ENCODE measurements around the gene EPN2. TPM values are rescaled to one million over a fixed set of nuclear protein-coding genes. Genes with fewer than 3 reads are reported as not detected.

EPN2 gene
- total and polyA plus RNA-seq, 4 donors = 5.6 to 23.8 (median 12.2) TPM

DNA sequence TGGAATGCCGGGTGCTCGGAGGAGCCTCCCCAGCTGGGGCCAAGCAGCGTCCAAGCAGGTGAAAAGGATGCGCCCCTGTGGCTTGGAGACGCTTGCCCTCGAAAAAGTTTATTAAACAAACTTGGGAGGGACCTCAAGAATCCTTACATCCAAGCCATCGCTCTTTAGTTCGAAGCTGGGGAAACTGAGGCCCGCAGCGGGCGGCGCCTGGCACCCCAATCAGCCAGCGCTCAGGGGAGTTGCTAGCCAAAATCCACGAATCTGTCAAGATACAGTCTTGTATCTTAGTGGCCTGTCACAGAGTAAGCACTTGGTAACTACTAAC is 125.9 kb downstream of the EPN2 start:
- Histone ChIP-seq H3K4me3 (ENCODE audit: low read depth in 1 of 3, low read length in 3 of 3) (peak overlapping the region in 2 of 3 donors; percentile 54 to 71), H3K9ac (ENCODE audit: low read depth in 1 of 2, low read length in 2 of 2) (peak overlapping the region; percentile 14 to 66), H3K9me3 (ENCODE audit: control insufficient read depth in 4 of 4, low read length in 3 of 4) (no peaks in the 10 kb centered on the region), H3K36me3 (ENCODE audit: control insufficient read depth in 4 of 4, insufficient read depth in 3 of 4, low read depth in 1 of 4, low read length in 3 of 4) (no peaks in the 10 kb centered on the region), H3K27ac (ENCODE audit: low read depth in 1 of 2, low read length in 2 of 2) (peak overlapping the region; percentile 90 to 96), H3K4me1 (ENCODE audit: control insufficient read depth in 4 of 4, insufficient read depth in 4 of 4, low read length in 3 of 4) (peaks cover 2 to 31% (median 16%) of the 10 kb centered on the region in 4 donors), H3K27me3 (ENCODE audit: control insufficient read depth in 4 of 4, insufficient read depth in 4 of 4, low read length in 3 of 4) (no peaks in the 10 kb centered on the region)
- 26% methylated on average over 14 of the region's 14 CpGs for WGBS
- no peak for TF ChIP-seq FOXA1 (IDR thresholded peaks at IDR 0.05)
- TF ChIP-seq RXRA (IDR thresholded peaks at IDR 0.05) = no peak
- TF ChIP-seq, protein P1, sequence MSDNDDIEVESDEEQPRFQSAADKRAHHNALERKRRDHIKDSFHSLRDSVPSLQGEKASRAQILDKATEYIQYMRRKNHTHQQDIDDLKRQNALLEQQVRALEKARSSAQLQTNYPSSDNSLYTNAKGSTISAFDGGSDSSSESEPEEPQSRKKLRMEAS (IDR thresholded peaks at IDR 0.05) = no peak
- TF ChIP-seq FOXA2 (IDR thresholded peaks at IDR 0.05) = no peak
- TF ChIP-seq EGR1 (IDR thresholded peaks at IDR 0.05; ENCODE audit: low read depth in 2 of 2) = no peak
- no peak for TF ChIP-seq YY1 (IDR thresholded peaks at IDR 0.05)
- TF ChIP-seq SP1 (IDR thresholded peaks at IDR 0.05) = no peak
- TF ChIP-seq, protein P2, sequence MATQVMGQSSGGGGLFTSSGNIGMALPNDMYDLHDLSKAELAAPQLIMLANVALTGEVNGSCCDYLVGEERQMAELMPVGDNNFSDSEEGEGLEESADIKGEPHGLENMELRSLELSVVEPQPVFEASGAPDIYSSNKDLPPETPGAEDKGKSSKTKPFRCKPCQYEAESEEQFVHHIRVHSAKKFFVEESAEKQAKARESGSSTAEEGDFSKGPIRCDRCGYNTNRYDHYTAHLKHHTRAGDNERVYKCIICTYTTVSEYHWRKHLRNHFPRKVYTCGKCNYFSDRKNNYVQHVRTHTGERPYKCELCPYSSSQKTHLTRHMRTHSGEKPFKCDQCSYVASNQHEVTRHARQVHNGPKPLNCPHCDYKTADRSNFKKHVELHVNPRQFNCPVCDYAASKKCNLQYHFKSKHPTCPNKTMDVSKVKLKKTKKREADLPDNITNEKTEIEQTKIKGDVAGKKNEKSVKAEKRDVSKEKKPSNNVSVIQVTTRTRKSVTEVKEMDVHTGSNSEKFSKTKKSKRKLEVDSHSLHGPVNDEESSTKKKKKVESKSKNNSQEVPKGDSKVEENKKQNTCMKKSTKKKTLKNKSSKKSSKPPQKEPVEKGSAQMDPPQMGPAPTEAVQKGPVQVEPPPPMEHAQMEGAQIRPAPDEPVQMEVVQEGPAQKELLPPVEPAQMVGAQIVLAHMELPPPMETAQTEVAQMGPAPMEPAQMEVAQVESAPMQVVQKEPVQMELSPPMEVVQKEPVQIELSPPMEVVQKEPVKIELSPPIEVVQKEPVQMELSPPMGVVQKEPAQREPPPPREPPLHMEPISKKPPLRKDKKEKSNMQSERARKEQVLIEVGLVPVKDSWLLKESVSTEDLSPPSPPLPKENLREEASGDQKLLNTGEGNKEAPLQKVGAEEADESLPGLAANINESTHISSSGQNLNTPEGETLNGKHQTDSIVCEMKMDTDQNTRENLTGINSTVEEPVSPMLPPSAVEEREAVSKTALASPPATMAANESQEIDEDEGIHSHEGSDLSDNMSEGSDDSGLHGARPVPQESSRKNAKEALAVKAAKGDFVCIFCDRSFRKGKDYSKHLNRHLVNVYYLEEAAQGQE (IDR thresholded peaks at IDR 0.05) = no peak
- no peak for TF ChIP-seq TAF1 (conservative IDR thresholded peaks at IDR 0.05)
- no peak for TF ChIP-seq NR2F2 (IDR thresholded peaks at IDR 0.05)
- TF ChIP-seq, protein P3, sequence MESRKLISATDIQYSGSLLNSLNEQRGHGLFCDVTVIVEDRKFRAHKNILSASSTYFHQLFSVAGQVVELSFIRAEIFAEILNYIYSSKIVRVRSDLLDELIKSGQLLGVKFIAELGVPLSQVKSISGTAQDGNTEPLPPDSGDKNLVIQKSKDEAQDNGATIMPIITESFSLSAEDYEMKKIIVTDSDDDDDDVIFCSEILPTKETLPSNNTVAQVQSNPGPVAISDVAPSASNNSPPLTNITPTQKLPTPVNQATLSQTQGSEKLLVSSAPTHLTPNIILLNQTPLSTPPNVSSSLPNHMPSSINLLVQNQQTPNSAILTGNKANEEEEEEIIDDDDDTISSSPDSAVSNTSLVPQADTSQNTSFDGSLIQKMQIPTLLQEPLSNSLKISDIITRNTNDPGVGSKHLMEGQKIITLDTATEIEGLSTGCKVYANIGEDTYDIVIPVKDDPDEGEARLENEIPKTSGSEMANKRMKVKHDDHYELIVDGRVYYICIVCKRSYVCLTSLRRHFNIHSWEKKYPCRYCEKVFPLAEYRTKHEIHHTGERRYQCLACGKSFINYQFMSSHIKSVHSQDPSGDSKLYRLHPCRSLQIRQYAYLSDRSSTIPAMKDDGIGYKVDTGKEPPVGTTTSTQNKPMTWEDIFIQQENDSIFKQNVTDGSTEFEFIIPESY (IDR thresholded peaks at IDR 0.05) = no peak
- TF ChIP-seq RAD21 (IDR thresholded peaks at IDR 0.05) = no peak
- TF ChIP-seq HNF4G (IDR thresholded peaks at IDR 0.05) = no peak
- TF ChIP-seq, protein P4, sequence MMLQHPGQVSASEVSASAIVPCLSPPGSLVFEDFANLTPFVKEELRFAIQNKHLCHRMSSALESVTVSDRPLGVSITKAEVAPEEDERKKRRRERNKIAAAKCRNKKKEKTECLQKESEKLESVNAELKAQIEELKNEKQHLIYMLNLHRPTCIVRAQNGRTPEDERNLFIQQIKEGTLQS (IDR thresholded peaks at IDR 0.05) = no peak
- TF ChIP-seq HNF4A (conservative IDR thresholded peaks at IDR 0.05) = no peak
- no peak for TF ChIP-seq GABPA (IDR thresholded peaks at IDR 0.05 in 1 of 2, conservative IDR thresholded peaks at IDR 0.05 in 1 of 2)
- TF ChIP-seq JUND (IDR thresholded peaks at IDR 0.05) = no peak
- TF ChIP-seq, protein P5, sequence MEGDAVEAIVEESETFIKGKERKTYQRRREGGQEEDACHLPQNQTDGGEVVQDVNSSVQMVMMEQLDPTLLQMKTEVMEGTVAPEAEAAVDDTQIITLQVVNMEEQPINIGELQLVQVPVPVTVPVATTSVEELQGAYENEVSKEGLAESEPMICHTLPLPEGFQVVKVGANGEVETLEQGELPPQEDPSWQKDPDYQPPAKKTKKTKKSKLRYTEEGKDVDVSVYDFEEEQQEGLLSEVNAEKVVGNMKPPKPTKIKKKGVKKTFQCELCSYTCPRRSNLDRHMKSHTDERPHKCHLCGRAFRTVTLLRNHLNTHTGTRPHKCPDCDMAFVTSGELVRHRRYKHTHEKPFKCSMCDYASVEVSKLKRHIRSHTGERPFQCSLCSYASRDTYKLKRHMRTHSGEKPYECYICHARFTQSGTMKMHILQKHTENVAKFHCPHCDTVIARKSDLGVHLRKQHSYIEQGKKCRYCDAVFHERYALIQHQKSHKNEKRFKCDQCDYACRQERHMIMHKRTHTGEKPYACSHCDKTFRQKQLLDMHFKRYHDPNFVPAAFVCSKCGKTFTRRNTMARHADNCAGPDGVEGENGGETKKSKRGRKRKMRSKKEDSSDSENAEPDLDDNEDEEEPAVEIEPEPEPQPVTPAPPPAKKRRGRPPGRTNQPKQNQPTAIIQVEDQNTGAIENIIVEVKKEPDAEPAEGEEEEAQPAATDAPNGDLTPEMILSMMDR (IDR thresholded peaks at IDR 0.05; ENCODE audit: low read depth, low read length, missing input control) = no peak
- DNase-seq (ENCODE audit: low spot score) = no peak

All from liver (tissue), 9 donors.